Measurements from ENCODE around the gene KAZN.

The KAZN gene

DNA sequence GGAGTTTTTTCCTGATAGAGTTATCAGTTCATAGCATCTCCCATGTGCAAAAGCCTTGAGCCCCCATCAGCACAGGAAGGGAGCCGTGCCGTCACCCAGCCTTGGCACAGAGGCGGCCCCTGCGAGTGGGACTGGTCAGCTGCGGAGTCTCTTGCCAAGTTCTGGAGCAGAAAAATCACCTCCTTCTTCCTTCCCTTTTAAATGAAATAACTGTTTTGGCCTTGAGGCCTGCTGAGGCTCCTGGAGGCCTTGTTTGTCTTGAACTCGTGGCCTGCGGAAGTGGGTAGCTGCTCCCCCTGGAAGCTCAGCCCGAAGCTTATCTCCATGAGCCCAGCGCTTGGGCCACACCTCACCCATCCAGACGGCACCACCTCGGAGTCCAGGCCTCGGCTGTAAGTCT lies 409.4 kb downstream of the KAZN start:
- Histone ChIP-seq H3K4me1 (ENCODE audit: control insufficient read depth, insufficient read depth, low read length, poor library complexity, severe bottlenecking) (no peaks in the 10 kb centered on the region), H3K27me3 (replicated peaks; ENCODE audit: control insufficient read depth, insufficient read depth, low read length, poor library complexity, severe bottlenecking) (no peaks in the 10 kb centered on the region), H3K36me3 (ENCODE audit: control insufficient read depth, insufficient read depth, low read length) (no peaks in the 10 kb centered on the region), H3K27ac (ENCODE audit: insufficient read depth, low read length, poor library complexity, severe bottlenecking) (no peak overlapping the region), H3K9me3 (ENCODE audit: control insufficient read depth, low read length) (no peaks in the 10 kb centered on the region), H3K4me3 (ENCODE audit: insufficient read depth, low read depth, low read length, poor library complexity, severe bottlenecking) (no peak overlapping the region)
- DNase-seq = no peak

DNA sequence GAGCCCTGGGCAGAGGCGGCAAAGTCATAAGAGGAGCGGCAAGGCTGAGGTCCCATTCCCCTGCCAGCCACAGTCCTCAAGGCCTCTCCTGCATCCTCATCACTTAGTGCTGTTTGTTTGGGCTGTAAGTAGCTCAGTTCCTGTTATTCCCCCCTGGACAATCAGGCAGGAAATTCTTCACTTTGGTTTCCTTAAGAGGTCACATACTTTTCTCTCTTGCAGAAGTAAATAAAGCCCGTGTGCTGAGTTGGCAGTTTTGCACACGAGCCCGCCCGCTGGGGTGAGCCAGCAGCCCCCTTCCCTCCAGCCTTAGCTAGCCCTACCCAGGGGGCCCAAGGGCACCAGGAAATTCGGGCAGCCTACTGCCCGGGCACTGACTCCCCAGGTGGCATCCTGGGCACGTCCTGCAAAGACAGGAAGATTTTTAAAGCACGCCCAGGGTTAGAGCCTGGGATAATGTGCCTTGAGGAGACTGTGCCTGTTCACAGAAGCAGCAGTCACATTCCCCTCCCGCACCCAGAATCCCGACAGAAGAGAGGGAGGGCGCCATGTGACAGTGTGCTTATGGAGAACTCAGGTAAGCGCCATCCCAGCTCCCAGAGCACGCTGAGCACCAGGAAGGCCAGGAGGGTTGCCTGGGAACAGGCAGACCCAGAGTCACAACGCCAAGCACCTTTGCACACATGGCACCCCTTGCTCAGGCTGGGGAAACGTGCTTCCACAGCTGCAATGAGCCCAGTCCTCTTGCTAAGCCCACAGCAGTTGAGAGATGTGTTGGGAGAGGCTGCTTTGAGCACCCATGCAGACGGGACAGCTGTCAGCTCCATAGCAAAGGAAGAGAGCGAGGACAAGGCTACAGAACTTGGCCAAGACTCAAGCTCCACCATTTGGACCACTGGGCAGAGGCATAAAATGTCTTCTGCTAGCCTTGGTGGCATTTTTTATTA lies 410.6 kb downstream of the KAZN start:
- Histone ChIP-seq H3K4me3 (ENCODE audit: insufficient read depth, low read depth, low read length, poor library complexity, severe bottlenecking) (no peak overlapping the region), H3K36me3 (ENCODE audit: control insufficient read depth, insufficient read depth, low read length) (no peaks in the 10 kb centered on the region), H3K27me3 (replicated peaks; ENCODE audit: control insufficient read depth, insufficient read depth, low read length, poor library complexity, severe bottlenecking) (no peaks in the 10 kb centered on the region), H3K27ac (ENCODE audit: insufficient read depth, low read length, poor library complexity, severe bottlenecking) (no peak overlapping the region), H3K9me3 (ENCODE audit: control insufficient read depth, low read length) (no peaks in the 10 kb centered on the region), H3K4me1 (ENCODE audit: control insufficient read depth, insufficient read depth, low read length, poor library complexity, severe bottlenecking) (no peaks in the 10 kb centered on the region)
- DNase-seq = no peak

GRCh38 chr1:15011160-15011559 lies 412.7 kb downstream of the KAZN start:
- no peak for DNase-seq
- no peaks in the 10 kb centered on the region for H3K36me3 ChIP-seq (ENCODE audit: control insufficient read depth, insufficient read depth, low read length)
- no peaks in the 10 kb centered on the region for H3K4me1 ChIP-seq (ENCODE audit: control insufficient read depth, insufficient read depth, low read length, poor library complexity, severe bottlenecking)
- no peaks in the 10 kb centered on the region for H3K9me3 ChIP-seq (ENCODE audit: control insufficient read depth, low read length)
- no peaks in the 10 kb centered on the region for H3K27me3 ChIP-seq (replicated peaks; ENCODE audit: control insufficient read depth, insufficient read depth, low read length, poor library complexity, severe bottlenecking)
- H3K4me3 ChIP-seq (ENCODE audit: insufficient read depth, low read depth, low read length, poor library complexity, severe bottlenecking) = no peak overlapping the region
- no peak overlapping the region for H3K27ac ChIP-seq (ENCODE audit: insufficient read depth, low read length, poor library complexity, severe bottlenecking)

- DNase-seq = no peak
- Histone ChIP-seq H3K4me1 (ENCODE audit: control insufficient read depth, insufficient read depth, low read length, poor library complexity, severe bottlenecking) (no peaks in the 10 kb centered on the region), H3K4me3 (ENCODE audit: insufficient read depth, low read depth, low read length, poor library complexity, severe bottlenecking) (no peak overlapping the region), H3K27ac (ENCODE audit: insufficient read depth, low read length, poor library complexity, severe bottlenecking) (no peak overlapping the region), H3K27me3 (replicated peaks; ENCODE audit: control insufficient read depth, insufficient read depth, low read length, poor library complexity, severe bottlenecking) (no peaks in the 10 kb centered on the region), H3K36me3 (ENCODE audit: control insufficient read depth, insufficient read depth, low read length) (no peaks in the 10 kb centered on the region), H3K9me3 (ENCODE audit: control insufficient read depth, low read length) (no peaks in the 10 kb centered on the region)
These were observed 413.2 kb downstream of the KAZN start for GRCh38 chr1:15011661-15012060.

- DNase-seq = no peak
- H3K4me3 ChIP-seq (ENCODE audit: insufficient read depth, low read depth, low read length, poor library complexity, severe bottlenecking) = no peak overlapping the region
- H3K27me3 ChIP-seq (replicated peaks; ENCODE audit: control insufficient read depth, insufficient read depth, low read length, poor library complexity, severe bottlenecking) = no peaks in the 10 kb centered on the region
- H3K9me3 ChIP-seq (ENCODE audit: control insufficient read depth, low read length) = no peaks in the 10 kb centered on the region
- no peaks in the 10 kb centered on the region for H3K4me1 ChIP-seq (ENCODE audit: control insufficient read depth, insufficient read depth, low read length, poor library complexity, severe bottlenecking)
- no peaks in the 10 kb centered on the region for H3K36me3 ChIP-seq (ENCODE audit: control insufficient read depth, insufficient read depth, low read length)
- H3K27ac ChIP-seq (ENCODE audit: insufficient read depth, low read length, poor library complexity, severe bottlenecking) = no peak overlapping the region
These were observed 414.3 kb downstream of the KAZN start for GRCh38 chr1:15012822-15013221.

GRCh38 chr1:15013767-15014166 lies 415.3 kb downstream of the KAZN start:
- no peak overlapping the region for H3K4me3 ChIP-seq (ENCODE audit: insufficient read depth, low read depth, low read length, poor library complexity, severe bottlenecking)
- DNase-seq = no peak
- no peaks in the 10 kb centered on the region for H3K27me3 ChIP-seq (replicated peaks; ENCODE audit: control insufficient read depth, insufficient read depth, low read length, poor library complexity, severe bottlenecking)
- H3K36me3 ChIP-seq (ENCODE audit: control insufficient read depth, insufficient read depth, low read length) = no peaks in the 10 kb centered on the region
- no peaks in the 10 kb centered on the region for H3K4me1 ChIP-seq (ENCODE audit: control insufficient read depth, insufficient read depth, low read length, poor library complexity, severe bottlenecking)
- no peaks in the 10 kb centered on the region for H3K9me3 ChIP-seq (ENCODE audit: control insufficient read depth, low read length)
- H3K27ac ChIP-seq (ENCODE audit: insufficient read depth, low read length, poor library complexity, severe bottlenecking) = no peak overlapping the region

- H3K9me3 ChIP-seq (ENCODE audit: control insufficient read depth, low read length) = no peaks in the 10 kb centered on the region
- no peaks in the 10 kb centered on the region for H3K36me3 ChIP-seq (ENCODE audit: control insufficient read depth, insufficient read depth, low read length)
- H3K4me3 ChIP-seq (ENCODE audit: insufficient read depth, low read depth, low read length, poor library complexity, severe bottlenecking) = no peak overlapping the region
- no peak for DNase-seq
- no peaks in the 10 kb centered on the region for H3K27me3 ChIP-seq (replicated peaks; ENCODE audit: control insufficient read depth, insufficient read depth, low read length, poor library complexity, severe bottlenecking)
- no peaks in the 10 kb centered on the region for H3K4me1 ChIP-seq (ENCODE audit: control insufficient read depth, insufficient read depth, low read length, poor library complexity, severe bottlenecking)
- no peak overlapping the region for H3K27ac ChIP-seq (ENCODE audit: insufficient read depth, low read length, poor library complexity, severe bottlenecking)
These were observed 416.0 kb downstream of the KAZN start for GRCh38 chr1:15014516-15014915.

- no peaks in the 10 kb centered on the region for H3K4me1 ChIP-seq (ENCODE audit: control insufficient read depth, insufficient read depth, low read length, poor library complexity, severe bottlenecking)
- no peaks in the 10 kb centered on the region for H3K36me3 ChIP-seq (ENCODE audit: control insufficient read depth, insufficient read depth, low read length)
- DNase-seq = no peak
- no peaks in the 10 kb centered on the region for H3K27me3 ChIP-seq (replicated peaks; ENCODE audit: control insufficient read depth, insufficient read depth, low read length, poor library complexity, severe bottlenecking)
- no peak overlapping the region for H3K27ac ChIP-seq (ENCODE audit: insufficient read depth, low read length, poor library complexity, severe bottlenecking)
- H3K4me3 ChIP-seq (ENCODE audit: insufficient read depth, low read depth, low read length, poor library complexity, severe bottlenecking) = no peak overlapping the region
- no peaks in the 10 kb centered on the region for H3K9me3 ChIP-seq (ENCODE audit: control insufficient read depth, low read length)
These were observed 417.5 kb downstream of the KAZN start for GRCh38 chr1:15016001-15016400.

DNA sequence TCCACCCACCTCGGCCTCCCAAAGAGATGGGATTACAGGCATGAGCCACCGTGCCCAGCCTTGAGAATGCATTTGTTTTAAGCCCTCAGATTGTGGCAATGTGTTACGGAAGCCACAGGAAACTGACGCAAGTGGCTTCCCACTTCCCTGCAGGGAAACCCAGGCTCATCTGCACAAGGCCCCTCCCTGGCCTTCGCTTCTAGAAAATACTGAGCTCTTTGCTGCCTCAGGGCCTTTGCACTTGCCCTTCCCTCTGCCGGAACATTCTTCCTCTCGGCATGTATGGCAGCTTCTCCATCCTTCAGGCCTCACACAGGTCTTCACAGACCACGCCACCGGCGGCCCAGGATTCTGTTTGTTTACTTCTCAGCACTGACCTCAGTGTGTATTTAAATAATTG lies 418.0 kb downstream of the KAZN start:
- no peak for DNase-seq
- H3K27me3 ChIP-seq (replicated peaks; ENCODE audit: control insufficient read depth, insufficient read depth, low read length, poor library complexity, severe bottlenecking) = no peaks in the 10 kb centered on the region
- H3K4me1 ChIP-seq (ENCODE audit: control insufficient read depth, insufficient read depth, low read length, poor library complexity, severe bottlenecking) = no peaks in the 10 kb centered on the region
- no peaks in the 10 kb centered on the region for H3K36me3 ChIP-seq (ENCODE audit: control insufficient read depth, insufficient read depth, low read length)
- H3K27ac ChIP-seq (ENCODE audit: insufficient read depth, low read length, poor library complexity, severe bottlenecking) = no peak overlapping the region
- H3K4me3 ChIP-seq (ENCODE audit: insufficient read depth, low read depth, low read length, poor library complexity, severe bottlenecking) = no peak overlapping the region
- H3K9me3 ChIP-seq (ENCODE audit: control insufficient read depth, low read length) = no peaks in the 10 kb centered on the region

- no peaks in the 10 kb centered on the region for H3K36me3 ChIP-seq (ENCODE audit: control insufficient read depth, insufficient read depth, low read length)
- no peaks in the 10 kb centered on the region for H3K27me3 ChIP-seq (replicated peaks; ENCODE audit: control insufficient read depth, insufficient read depth, low read length, poor library complexity, severe bottlenecking)
- no peak overlapping the region for H3K27ac ChIP-seq (ENCODE audit: insufficient read depth, low read length, poor library complexity, severe bottlenecking)
- DNase-seq = no peak
- H3K9me3 ChIP-seq (ENCODE audit: control insufficient read depth, low read length) = no peaks in the 10 kb centered on the region
- H3K4me1 ChIP-seq (ENCODE audit: control insufficient read depth, insufficient read depth, low read length, poor library complexity, severe bottlenecking) = no peaks in the 10 kb centered on the region
- H3K4me3 ChIP-seq (ENCODE audit: insufficient read depth, low read depth, low read length, poor library complexity, severe bottlenecking) = no peak overlapping the region
These were observed 418.6 kb downstream of the KAZN start for GRCh38 chr1:15017120-15017519.
